ENCODE data around the gene PDZRN3. TPM values are rescaled to one million over a fixed set of nuclear protein-coding genes. Genes with fewer than 3 reads are reported as not detected.

The PDZRN3 gene
- total RNA-seq, 2 experiments from 2014 or later, result not detected

DNA sequence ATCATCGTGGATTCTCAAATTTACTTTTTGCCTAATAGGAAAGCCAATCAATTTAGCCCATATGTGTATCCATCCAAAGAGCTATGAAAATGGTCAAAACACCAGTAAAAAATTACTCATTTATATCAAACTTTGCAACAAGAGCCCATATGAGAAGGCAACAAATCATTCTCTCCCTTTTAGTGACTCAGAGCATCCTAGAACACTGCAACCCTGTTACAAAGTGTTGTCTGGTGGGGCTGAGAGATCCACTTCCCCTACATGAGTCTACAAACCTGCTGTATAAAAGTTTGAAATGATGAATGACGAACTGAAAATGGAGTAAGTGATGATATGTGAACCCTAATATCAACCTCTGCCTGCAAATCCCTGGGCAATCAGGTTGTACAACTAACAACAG lies 23.3 kb downstream of the PDZRN3 start:
- H3K27me3 Mint-ChIP-seq (ENCODE audit: low read depth), result no peaks in the 10 kb centered on the region
- POLR2A ChIA-PET, result no interaction called here
- no peak for DNase-seq
- H3K9me3 Mint-ChIP-seq (ENCODE audit: insufficient read depth), result no peaks in the 10 kb centered on the region
- ATAC-seq, result no peak
- no peaks in the 10 kb centered on the region for H3K36me3 Mint-ChIP-seq (ENCODE audit: low read depth)
- CTCF ChIA-PET, result no interaction called here
- H3K4me3 Mint-ChIP-seq, result no peak overlapping the region
- no peaks in the 10 kb centered on the region for H3K4me1 Mint-ChIP-seq (ENCODE audit: low read depth)
- no peak overlapping the region for H3K27ac Mint-ChIP-seq

- ChIA-PET CTCF (no interaction called here), POLR2A (no interaction called here)
- H3K36me3 Mint-ChIP-seq (ENCODE audit: low read depth), result no peaks in the 10 kb centered on the region
- H3K27me3 Mint-ChIP-seq (ENCODE audit: low read depth), result no peaks in the 10 kb centered on the region
- no peak overlapping the region for H3K27ac Mint-ChIP-seq
- DNase-seq, result no peak
- ATAC-seq, result no peak
- H3K4me3 Mint-ChIP-seq, result no peak overlapping the region
- no peaks in the 10 kb centered on the region for H3K9me3 Mint-ChIP-seq (ENCODE audit: insufficient read depth)
- no peaks in the 10 kb centered on the region for H3K4me1 Mint-ChIP-seq (ENCODE audit: low read depth)
Measured at GRCh38 chr3:73601011-73601410, 23.7 kb downstream of the PDZRN3 start.

DNA sequence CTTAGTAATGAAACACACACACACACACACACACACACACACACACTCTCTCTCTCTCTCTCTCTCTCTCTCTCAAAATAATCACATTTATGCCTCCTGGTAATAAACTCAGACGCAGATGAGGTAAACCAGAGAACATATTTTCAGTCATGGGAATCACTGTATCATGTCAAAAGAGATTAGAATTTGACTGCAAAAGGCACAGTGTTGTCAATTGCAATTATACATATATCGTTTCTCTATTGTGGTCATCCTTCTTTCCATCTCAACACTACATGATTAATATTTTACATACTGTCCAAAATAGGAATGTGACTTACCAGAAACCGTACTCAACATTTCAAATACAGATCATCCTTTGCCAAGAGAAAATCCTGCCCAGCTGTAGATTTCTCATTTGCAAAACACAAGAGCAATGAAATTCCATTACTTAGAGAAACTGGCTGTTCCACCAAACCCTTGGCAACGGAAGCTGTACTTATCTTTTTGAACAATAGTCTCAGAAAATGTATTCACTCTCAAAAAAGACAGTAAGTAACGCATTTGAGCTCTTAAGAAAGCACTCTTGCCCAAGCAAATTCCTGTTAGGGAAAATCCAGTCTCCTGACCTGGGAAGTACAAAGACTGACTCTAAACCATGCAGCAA lies 24.3 kb downstream of the PDZRN3 start:
- ATAC-seq (no peak), DNase-seq (no peak)
- Mint-ChIP-seq H3K27ac (no peak overlapping the region), H3K36me3 (ENCODE audit: low read depth) (no peaks in the 10 kb centered on the region), H3K4me3 (no peak overlapping the region), H3K4me1 (ENCODE audit: low read depth) (no peaks in the 10 kb centered on the region), H3K9me3 (ENCODE audit: insufficient read depth) (no peaks in the 10 kb centered on the region), H3K27me3 (ENCODE audit: low read depth) (no peaks in the 10 kb centered on the region)
- ChIA-PET POLR2A (no interaction called here), CTCF (no interaction called here)

DNA sequence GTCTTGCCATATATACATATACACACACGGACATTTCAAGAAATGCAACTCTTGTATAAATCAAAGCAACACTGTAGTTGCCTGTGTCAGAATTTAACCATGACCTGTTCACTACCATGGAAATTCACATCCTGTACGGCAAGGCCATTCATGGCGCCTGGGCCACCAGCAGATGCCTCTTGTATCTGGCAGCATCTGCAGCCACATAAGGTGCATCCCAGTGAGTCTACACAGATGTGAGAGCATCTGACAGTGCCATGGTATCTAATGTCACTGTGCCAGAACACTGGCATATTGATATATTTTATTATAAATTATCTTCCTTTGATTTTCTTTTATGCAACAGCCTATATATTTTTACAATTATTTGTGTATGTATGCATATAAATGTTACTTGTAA lies 25.1 kb downstream of the PDZRN3 start:
- POLR2A ChIA-PET, result no interaction called here
- ATAC-seq, result no peak
- Mint-ChIP-seq H3K27ac (no peak overlapping the region), H3K4me1 (ENCODE audit: low read depth) (no peaks in the 10 kb centered on the region), H3K27me3 (ENCODE audit: low read depth) (no peaks in the 10 kb centered on the region), H3K36me3 (ENCODE audit: low read depth) (no peaks in the 10 kb centered on the region), H3K4me3 (no peak overlapping the region), H3K9me3 (ENCODE audit: insufficient read depth) (no peaks in the 10 kb centered on the region)
- DNase-seq, result no peak
- CTCF ChIA-PET, result no interaction called here

DNA sequence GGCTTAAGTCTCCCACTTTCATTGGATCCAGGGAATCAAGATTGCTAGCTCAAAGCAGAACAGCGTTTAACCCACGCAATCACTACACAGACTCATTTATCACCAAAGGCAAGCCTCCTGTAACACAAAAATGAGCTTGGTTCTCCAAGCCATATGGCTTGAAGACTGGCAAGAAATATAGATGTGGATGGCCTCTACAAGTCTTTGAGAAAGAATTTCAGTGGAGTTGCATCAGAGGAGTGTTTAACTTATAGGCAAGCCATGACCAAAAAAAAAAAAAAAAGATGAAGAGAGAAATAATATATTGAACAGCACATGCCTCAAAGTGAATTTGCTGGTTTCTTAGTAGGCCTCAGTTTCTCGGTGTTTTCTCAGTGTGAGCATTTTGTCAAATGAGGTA lies 27.3 kb downstream of the PDZRN3 start:
- CTCF ChIA-PET, result no interaction called here
- no peak overlapping the region for H3K4me3 Mint-ChIP-seq
- H3K4me1 Mint-ChIP-seq (ENCODE audit: low read depth), result no peaks in the 10 kb centered on the region

GRCh38 chr3:73592154-73593144 lies 32.3 kb downstream of the PDZRN3 start:
- DNase-seq (no peak), ATAC-seq (no peak)
- H3K9me3 Mint-ChIP-seq (ENCODE audit: insufficient read depth), result peaks cover 5% of the 10 kb centered on the region
- ChIA-PET POLR2A (no interaction called here), CTCF (no interaction called here)
- H3K4me3 Mint-ChIP-seq, result no peak overlapping the region
- no peak overlapping the region for H3K27ac Mint-ChIP-seq
- H3K27me3 Mint-ChIP-seq (ENCODE audit: low read depth), result no peaks in the 10 kb centered on the region
- H3K4me1 Mint-ChIP-seq (ENCODE audit: low read depth), result no peaks in the 10 kb centered on the region
- no peaks in the 10 kb centered on the region for H3K36me3 Mint-ChIP-seq (ENCODE audit: low read depth)

More for the DNA sequence above, 27.3 kb downstream of the PDZRN3 start:
- no peak for ATAC-seq
- no peak for DNase-seq
- Mint-ChIP-seq H3K27ac (no peak overlapping the region), H3K9me3 (ENCODE audit: insufficient read depth) (no peaks in the 10 kb centered on the region), H3K36me3 (ENCODE audit: low read depth) (no peaks in the 10 kb centered on the region), H3K27me3 (ENCODE audit: low read depth) (no peaks in the 10 kb centered on the region)
- POLR2A ChIA-PET, result no interaction called here

GRCh38 chr3:73591286-73591800 lies 33.4 kb downstream of the PDZRN3 start:
- POLR2A ChIA-PET, result no interaction called here
- Mint-ChIP-seq H3K27ac (no peak overlapping the region), H3K4me1 (ENCODE audit: low read depth) (no peaks in the 10 kb centered on the region), H3K36me3 (ENCODE audit: low read depth) (no peaks in the 10 kb centered on the region), H3K9me3 (ENCODE audit: insufficient read depth) (peaks cover 5% of the 10 kb centered on the region), H3K27me3 (ENCODE audit: low read depth) (no peaks in the 10 kb centered on the region), H3K4me3 (no peak overlapping the region)
- DNase-seq, result no peak
- CTCF ChIA-PET, result no interaction called here
- ATAC-seq, result no peak

GRCh38 chr3:73586628-73587027 lies 38.1 kb downstream of the PDZRN3 start:
- DNase-seq (no peak), ATAC-seq (no peak)
- CTCF ChIA-PET, result no interaction called here
- POLR2A ChIA-PET, result no interaction called here
- Mint-ChIP-seq H3K4me3 (no peak overlapping the region), H3K27ac (no peak overlapping the region), H3K9me3 (ENCODE audit: insufficient read depth) (peaks cover 5% of the 10 kb centered on the region), H3K27me3 (ENCODE audit: low read depth) (no peaks in the 10 kb centered on the region), H3K4me1 (ENCODE audit: low read depth) (no peaks in the 10 kb centered on the region), H3K36me3 (ENCODE audit: low read depth) (no peaks in the 10 kb centered on the region)

DNA sequence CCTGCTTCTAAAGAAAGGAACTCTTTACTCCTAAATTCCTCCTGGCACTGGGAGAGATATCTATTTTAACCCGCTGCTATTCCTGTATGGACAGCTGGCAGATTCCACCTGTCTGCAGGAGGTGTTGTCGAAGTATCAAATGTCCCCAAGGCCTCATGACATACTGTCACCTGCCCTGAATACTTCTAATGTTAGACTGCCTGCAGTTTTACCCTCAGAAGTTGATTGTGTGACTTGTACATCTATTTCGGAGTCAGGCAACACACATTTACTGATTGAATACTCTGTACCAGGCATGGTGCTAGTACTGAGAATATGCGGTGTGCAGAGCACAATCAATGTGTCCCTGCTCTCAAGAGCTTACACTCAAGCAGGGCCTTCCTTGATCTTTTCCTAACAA lies 38.6 kb downstream of the PDZRN3 start:
- DNase-seq, result no peak

DNA sequence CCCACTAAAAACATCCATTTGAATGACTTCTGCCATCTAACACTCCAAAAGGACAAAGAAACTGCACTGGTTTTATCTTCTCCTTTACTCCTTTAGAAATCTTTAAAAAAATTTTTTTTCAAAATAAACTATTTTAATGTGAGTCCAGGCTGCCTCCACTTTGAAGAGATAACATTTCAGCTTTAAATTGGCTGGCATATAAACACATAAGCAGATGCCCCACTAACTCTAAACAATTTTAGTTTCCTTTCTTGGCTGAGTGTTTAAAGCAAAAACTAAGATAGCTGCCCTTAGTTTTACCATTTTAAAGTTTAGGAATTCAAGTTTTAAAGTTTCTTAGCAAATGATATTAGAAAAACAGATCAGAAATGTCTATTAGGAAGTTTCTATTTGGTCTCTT lies 39.9 kb downstream of the PDZRN3 start:
- Mint-ChIP-seq H3K27me3 (ENCODE audit: low read depth) (no peaks in the 10 kb centered on the region), H3K36me3 (ENCODE audit: low read depth) (no peaks in the 10 kb centered on the region), H3K4me1 (ENCODE audit: low read depth) (no peaks in the 10 kb centered on the region), H3K9me3 (ENCODE audit: insufficient read depth) (peaks cover 5% of the 10 kb centered on the region), H3K27ac (no peak overlapping the region), H3K4me3 (no peak overlapping the region)
- DNase-seq, result no peak
- ChIA-PET POLR2A (no interaction called here), CTCF (no interaction called here)
- no peak for ATAC-seq

More for the DNA sequence above, 38.6 kb downstream of the PDZRN3 start:
- POLR2A ChIA-PET, result no interaction called here
- Mint-ChIP-seq H3K4me1 (ENCODE audit: low read depth) (no peaks in the 10 kb centered on the region), H3K27ac (no peak overlapping the region), H3K4me3 (no peak overlapping the region), H3K9me3 (ENCODE audit: insufficient read depth) (peaks cover 5% of the 10 kb centered on the region), H3K27me3 (ENCODE audit: low read depth) (no peaks in the 10 kb centered on the region), H3K36me3 (ENCODE audit: low read depth) (no peaks in the 10 kb centered on the region)
- CTCF ChIA-PET, result no interaction called here
- no peak for ATAC-seq

DNA sequence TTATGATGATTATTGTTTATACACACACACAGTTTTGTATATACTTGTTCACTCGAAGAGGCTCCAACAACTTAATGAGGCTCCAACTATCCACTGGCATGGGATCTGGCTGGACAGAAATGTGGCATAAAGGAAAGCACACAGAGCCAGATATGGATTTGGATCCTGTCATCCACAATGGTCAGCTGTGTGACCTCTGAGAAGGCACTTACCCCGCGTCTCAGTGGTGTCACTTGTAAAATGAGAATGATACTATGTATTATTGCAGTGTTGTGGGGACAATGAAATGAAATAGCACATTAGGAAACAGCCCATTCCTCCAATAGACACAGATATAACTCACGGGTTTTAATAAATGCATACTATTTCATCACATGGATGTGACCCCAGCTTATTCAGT lies 42.2 kb downstream of the PDZRN3 start:
- no peak overlapping the region for H3K27ac Mint-ChIP-seq
- no peaks in the 10 kb centered on the region for H3K4me1 Mint-ChIP-seq (ENCODE audit: low read depth)
- H3K36me3 Mint-ChIP-seq (ENCODE audit: low read depth), result no peaks in the 10 kb centered on the region
- no peak for DNase-seq
- no peak overlapping the region for H3K4me3 Mint-ChIP-seq
- no peaks in the 10 kb centered on the region for H3K27me3 Mint-ChIP-seq (ENCODE audit: low read depth)
- H3K9me3 Mint-ChIP-seq (ENCODE audit: insufficient read depth), result no peaks in the 10 kb centered on the region
- ChIA-PET POLR2A (no interaction called here), CTCF (no interaction called here)
- ATAC-seq, result no peak

DNA sequence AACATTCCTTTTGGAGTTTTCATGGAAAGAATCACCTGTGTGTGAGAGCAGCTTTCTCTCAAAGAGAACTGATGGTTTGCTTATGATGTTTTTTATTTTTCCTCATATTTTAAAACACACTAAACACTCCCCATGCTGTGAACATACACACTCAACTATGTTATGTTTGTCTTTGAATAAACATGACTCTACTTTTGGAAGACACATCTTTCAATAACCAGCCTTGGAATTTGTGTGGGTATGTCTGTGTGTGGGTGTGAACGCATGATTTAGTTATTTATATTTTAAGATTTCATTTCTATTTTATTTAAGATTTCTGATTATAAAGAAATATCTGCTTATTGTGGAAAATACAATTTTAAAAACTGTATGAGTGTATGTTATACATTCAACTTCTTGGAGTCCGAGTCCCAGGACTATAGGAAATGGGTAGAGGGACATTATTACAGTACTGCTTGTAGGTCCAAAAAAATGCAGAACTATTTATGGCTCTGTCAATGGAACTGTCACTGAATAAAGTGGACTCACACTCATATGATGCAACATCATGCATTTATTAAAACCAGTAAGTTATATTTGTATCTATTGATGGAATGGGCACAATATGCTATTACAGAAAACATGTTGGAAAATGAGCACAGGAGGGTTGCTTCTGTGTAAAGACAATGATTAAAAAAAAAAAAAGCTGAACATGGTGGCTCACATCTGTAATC lies 43.5 kb downstream of the PDZRN3 start:
- H3K4me1 Mint-ChIP-seq (ENCODE audit: low read depth), result no peaks in the 10 kb centered on the region

More for the DNA sequence above, 43.5 kb downstream of the PDZRN3 start:
- H3K27me3 Mint-ChIP-seq (ENCODE audit: low read depth), result no peaks in the 10 kb centered on the region
- ATAC-seq, result no peak
- H3K36me3 Mint-ChIP-seq (ENCODE audit: low read depth), result no peaks in the 10 kb centered on the region
- POLR2A ChIA-PET, result no interaction called here
- no peak for DNase-seq
- CTCF ChIA-PET, result no interaction called here
- no peak overlapping the region for H3K27ac Mint-ChIP-seq
- no peak overlapping the region for H3K4me3 Mint-ChIP-seq
- no peaks in the 10 kb centered on the region for H3K9me3 Mint-ChIP-seq (ENCODE audit: insufficient read depth)

Measured in activated CD8-positive, alpha-beta T cell treated with anti-CD3 and anti-CD28 coated beads, Interleukin-2, amount 10 ng/mL, durations not matched to agents 7 days and 5 days (primary cell).